Measurements from ENCODE around the gene GPSM3.

Gene GPSM3

DNA sequence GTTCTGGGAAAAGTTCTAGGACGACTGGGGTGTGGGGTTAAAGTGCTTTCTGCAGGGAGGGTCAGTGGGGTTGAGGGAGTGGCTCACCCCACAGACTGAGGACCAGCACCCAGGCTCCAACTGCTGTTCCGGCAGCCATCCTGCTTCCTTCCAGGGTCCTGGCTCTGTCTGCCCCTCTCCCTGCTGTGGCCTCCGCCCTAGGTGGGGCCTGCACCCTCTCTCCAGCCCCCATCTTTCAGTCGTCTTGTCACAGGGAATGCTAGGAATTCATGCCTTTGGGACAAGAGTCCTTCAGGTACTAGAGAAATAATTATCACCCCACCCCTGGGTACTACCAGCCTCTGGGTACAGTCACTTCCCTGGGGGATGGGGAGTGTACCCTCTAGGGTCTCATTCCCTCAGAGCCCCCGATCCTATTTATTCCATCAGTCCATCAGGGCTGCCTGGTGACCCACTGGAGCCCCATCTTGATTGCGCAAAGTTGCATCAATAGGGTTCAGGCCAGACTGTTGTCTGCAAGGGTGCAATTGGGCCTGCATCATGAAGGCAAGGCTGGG lies 8.3 kb downstream of the GPSM3 start, which contains the start of gene AGER:
Gene AGER, minus strand, starts transcription at position 170 of the 557 bp plus-strand sequence. Its CDS starts 31 bp downstream, at position 139.
- DNase-seq (ENCODE audit: low spot score): no peak
- TF ChIP-seq, protein P1, sequence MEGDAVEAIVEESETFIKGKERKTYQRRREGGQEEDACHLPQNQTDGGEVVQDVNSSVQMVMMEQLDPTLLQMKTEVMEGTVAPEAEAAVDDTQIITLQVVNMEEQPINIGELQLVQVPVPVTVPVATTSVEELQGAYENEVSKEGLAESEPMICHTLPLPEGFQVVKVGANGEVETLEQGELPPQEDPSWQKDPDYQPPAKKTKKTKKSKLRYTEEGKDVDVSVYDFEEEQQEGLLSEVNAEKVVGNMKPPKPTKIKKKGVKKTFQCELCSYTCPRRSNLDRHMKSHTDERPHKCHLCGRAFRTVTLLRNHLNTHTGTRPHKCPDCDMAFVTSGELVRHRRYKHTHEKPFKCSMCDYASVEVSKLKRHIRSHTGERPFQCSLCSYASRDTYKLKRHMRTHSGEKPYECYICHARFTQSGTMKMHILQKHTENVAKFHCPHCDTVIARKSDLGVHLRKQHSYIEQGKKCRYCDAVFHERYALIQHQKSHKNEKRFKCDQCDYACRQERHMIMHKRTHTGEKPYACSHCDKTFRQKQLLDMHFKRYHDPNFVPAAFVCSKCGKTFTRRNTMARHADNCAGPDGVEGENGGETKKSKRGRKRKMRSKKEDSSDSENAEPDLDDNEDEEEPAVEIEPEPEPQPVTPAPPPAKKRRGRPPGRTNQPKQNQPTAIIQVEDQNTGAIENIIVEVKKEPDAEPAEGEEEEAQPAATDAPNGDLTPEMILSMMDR (IDR thresholded peaks at IDR 0.05; ENCODE audit: extremely low read depth, missing control alignments): no peak

DNA sequence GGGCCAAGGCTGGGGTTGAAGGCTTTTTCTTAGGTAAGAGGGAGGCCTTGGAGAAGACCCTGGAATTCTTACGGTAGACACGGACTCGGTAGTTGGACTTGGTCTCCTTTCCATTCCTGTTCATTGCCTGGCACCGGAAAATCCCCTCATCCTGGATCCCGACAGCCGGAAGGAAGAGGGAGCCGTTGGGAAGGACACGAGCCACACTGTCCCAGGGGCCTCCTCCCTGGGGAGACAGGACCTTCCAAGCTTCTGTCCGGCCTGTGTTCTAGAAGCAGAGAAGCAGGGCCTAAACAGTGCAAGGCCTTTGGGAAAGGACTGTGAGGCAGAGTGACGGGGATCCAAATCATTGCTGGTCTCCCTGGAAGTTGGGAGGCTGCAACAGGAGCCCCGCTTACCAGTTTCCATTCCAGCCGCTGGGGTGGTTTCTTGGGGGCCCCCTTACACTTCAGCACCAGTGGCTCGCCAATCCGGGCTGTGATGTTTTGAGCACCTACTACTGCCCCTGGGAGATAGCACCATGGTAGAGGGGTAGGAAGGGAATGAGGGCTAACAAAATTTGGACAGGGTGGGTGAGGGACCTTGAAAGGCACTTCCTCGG lies 8.9 kb downstream of the GPSM3 start:
- no peak for DNase-seq (ENCODE audit: low spot score)
- TF ChIP-seq, protein P1 (IDR thresholded peaks at IDR 0.05; ENCODE audit: extremely low read depth, missing control alignments): no peak

DNA sequence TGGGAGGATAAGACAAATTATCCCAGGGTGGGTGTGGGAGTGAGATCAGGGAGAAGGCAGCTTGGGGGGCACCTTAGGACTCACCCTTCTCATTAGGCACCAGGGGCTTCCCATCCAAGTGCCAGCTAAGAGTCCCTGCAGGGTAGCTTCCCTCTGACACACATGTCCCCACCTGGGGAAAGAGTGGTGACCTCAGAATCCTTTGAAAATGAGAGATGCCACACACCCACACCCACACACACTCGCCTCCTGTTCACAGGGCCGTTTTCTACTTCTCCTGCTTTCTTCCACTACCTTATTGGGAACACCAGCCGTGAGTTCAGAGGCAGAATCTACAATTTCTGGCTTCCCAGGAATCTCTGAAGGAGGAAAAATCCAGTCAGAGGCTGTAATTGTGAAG lies 9.4 kb downstream of the GPSM3 start:
- no peak for DNase-seq (ENCODE audit: low spot score)
- TF ChIP-seq, protein P1 (IDR thresholded peaks at IDR 0.05; ENCODE audit: extremely low read depth, missing control alignments): no peak

DNA sequence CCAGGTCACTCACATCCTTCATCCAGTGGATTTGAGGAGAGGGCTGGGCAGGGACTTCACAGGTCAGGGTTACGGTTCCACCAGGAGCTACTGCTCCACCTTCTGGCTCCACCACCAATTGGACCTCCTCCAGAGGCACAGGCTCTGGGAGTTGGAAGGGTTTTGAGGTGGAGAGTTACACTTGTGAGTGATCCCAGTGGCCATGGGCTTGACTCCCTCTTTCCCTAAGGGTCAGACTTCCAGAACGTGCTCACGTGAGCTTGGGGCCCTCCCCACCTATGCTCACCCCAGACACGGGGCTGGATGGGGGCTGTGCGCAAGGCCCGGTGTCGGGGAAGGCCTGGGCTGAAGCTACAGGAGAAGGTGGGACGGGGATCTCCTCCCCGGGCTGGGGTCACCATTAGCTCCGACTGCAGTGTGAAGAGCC lies 9.9 kb downstream of the GPSM3 start:
- TF ChIP-seq, protein P1 (IDR thresholded peaks at IDR 0.05; ENCODE audit: extremely low read depth, missing control alignments): no peak
- DNase-seq (ENCODE audit: low spot score): no peak

DNA sequence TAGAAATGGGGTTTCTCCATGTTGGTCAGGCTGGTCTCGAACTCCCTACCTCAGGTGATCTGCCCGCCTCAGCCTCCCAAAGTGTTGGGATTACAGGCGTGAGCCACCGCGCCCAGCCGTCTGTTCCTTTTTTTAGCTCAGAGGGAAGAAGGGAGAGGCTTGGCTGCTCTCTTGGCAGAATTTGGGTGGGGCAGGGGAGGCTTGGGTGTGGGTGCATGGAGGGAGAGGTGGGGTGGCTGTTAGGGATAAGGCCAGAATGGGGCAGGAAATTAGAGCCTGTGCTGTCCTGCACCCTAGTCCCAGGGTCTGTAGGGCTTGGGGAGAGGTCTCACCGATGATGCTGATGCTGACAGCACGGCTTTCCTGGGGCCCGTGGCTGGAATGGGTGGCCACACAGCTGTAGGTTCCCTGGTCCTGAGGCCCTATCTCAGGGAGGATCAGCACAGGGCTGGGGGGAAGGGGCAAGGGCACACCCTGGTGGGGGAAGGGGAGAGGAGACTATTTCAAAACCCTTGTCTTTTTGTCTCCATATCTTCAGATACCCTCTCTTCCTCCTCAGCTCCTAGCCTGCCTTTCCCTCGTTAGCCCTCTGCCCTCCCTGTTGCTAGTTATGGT lies 10.4 kb downstream of the GPSM3 start:
- DNase-seq (ENCODE audit: low spot score): no peak
- TF ChIP-seq, protein P1 (IDR thresholded peaks at IDR 0.05; ENCODE audit: extremely low read depth, missing control alignments): no peak

DNA sequence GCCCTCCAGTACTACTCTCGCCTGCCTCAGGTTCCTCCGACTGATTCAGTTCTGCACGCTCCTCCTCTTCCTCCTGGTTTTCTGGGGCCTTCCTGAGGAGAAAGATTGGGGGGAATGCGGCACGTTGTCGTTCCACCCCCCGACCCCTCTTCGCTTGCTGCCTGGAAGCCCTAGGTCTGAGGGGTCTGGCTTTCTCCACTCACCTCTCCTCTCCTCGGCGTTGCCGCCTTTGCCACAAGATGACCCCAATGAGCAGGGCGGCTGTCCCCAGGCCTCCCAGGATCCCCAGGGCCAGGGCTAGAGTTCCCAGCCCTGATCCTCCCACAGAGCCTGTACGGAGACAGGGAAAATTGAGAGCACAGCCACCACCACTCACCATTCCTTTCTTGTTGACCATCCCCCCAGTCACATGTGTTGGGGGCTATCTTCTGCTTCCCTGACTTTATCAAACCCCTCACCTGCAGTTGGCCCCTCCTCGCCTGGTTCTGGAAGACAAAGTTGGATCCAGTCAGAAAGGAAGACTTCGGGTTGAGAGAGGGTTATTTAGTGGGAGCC lies 11.2 kb downstream of the GPSM3 start:
- DNase-seq (ENCODE audit: low spot score): no peak
- TF ChIP-seq, protein P1 (IDR thresholded peaks at IDR 0.05; ENCODE audit: extremely low read depth, missing control alignments): no peak

DNA sequence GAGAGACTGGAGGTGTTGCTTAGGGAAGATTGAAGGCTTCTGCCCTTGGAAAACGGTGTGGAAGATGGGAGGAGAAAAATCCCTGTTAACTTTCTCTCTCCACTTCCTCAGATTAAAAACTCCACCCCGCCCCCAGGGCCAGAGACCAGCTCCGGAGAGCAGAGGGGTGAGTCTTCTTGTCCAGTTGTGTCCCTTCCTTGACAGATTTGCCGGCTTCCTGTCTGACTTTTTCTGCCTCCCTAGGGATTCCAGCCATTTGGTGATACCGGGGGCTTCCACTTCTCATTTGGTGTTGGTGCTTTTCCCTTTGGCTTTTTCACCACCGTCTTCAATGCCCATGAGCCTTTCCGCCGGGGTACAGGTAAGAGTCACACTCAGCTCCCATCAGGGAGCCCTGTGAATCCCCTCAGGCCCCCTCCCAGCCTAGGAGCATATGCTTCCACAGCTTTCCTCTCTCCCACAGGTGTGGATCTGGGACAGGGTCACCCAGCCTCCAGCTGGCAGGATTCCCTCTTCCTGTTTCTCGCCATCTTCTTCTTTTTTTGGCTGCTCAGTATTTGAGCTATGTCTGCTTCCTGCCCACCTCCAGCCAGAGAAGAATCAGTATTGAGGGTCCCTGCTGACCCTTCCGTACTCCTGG lies 12.6 kb downstream of the GPSM3 start:
- TF ChIP-seq, protein P1 (IDR thresholded peaks at IDR 0.05; ENCODE audit: extremely low read depth, missing control alignments): no peak
- no peak for DNase-seq (ENCODE audit: low spot score)

Measured in GM20000 (cell line).